Naive thymus-derived CD4-positive, alpha-beta T cell (primary cell): ENCODE data around the gene ZFAND3. TPM values are rescaled to one million over a fixed set of nuclear protein-coding genes. Genes with fewer than 3 reads are reported as not detected.
"Not testable (repeated sequence)": the region's sequence is repeated elsewhere in the genome, so short reads cannot be mapped to it uniquely, and the experiment has no call there.

Source experiments
- ATAC-seq: fragments of 150-1000 bp; cut with Tn5 transposase; 2 replicates; pipeline ENCODE4 v1.10.0; 2021; ENCODE audit warnings: mild to moderate bottlenecking, moderate library complexity
- CTCF ChIA-PET: fragments of 350-600 bp; sonication (Branson Sonifier 250); formaldehyde crosslinking; loops from one replicate; lab custom pipeline; 2021; ENCODE audit warnings: antibody characterized with exemption; lab: Charles Lee
- POLR2A ChIA-PET: fragments of 350-600 bp; sonication (Branson Sonifier 250); formaldehyde crosslinking; loops from one replicate; lab custom pipeline; 2021; ENCODE audit warnings: antibody characterized with exemption, inconsistent platforms; lab: Charles Lee
- DNase-seq, 9 donors: peaks; one replicate each; pipeline versions ENCODE4 v3.0.0 to v3.0.0-alpha.2; 2020 to 2022; ENCODE audit warnings: mixed read lengths in 1 of 9
- H3K27ac ChIP-seq: one replicate; pipeline ENCODE4 v1.7.0; 2013; ENCODE audit warnings: mild to moderate bottlenecking, low read depth, low read length, moderate library complexity
- H3K27me3 ChIP-seq, 2 donors: one replicate each; pipeline ENCODE4 v1.7.0; 2013; ENCODE audit warnings: low read length in 2 of 2, mild to moderate bottlenecking in 2 of 2, moderate library complexity in 2 of 2; ENCODE audit not compliant: control insufficient read depth in 2 of 2, insufficient read depth in 2 of 2
- H3K36me3 ChIP-seq, 3 experiments: 1 replicate in 2 of 3; 2 replicates in 1 of 3; pipeline ENCODE4 v1.7.0; 2013; ENCODE audit warnings: low read length in 3 of 3, mild to moderate bottlenecking in 3 of 3, moderate library complexity in 1 of 3; ENCODE audit not compliant: insufficient read depth in 3 of 3, control insufficient read depth in 2 of 3
- H3K4me1 ChIP-seq, 2 donors: one replicate each; pipeline ENCODE4 v1.7.0; 2013; ENCODE audit warnings: low read length in 2 of 2, mild to moderate bottlenecking in 2 of 2, moderate library complexity in 1 of 2; ENCODE audit not compliant: control insufficient read depth in 2 of 2, insufficient read depth in 2 of 2
- H3K4me3 ChIP-seq: 2 replicates; pipeline ENCODE4 v1.7.0; 2013; ENCODE audit warnings: mild to moderate bottlenecking, low read length
- H3K9me3 ChIP-seq, 3 experiments: 1 replicate in 2 of 3; 2 replicates in 1 of 3; pipeline ENCODE4 v1.7.0; 2013; ENCODE audit warnings: low read length in 3 of 3; ENCODE audit not compliant: control insufficient read depth in 2 of 3
- H3K27ac Mint-ChIP-seq, 9 donors: one replicate each; pipeline ENCODE4 v1.8.0; 2020 to 2022; ENCODE audit warnings: mixed read lengths in 9 of 9, mild to moderate bottlenecking in 8 of 9, moderate library complexity in 5 of 9, inconsistent platforms in 2 of 9
- H3K27me3 Mint-ChIP-seq, 5 donors: one replicate each; pipeline ENCODE4 v1.8.0; 2021 to 2022; ENCODE audit warnings: mixed read lengths in 5 of 5, mild to moderate bottlenecking in 1 of 5
- H3K36me3 Mint-ChIP-seq, 5 donors: one replicate each; pipeline ENCODE4 v1.8.0; 2020 to 2022; ENCODE audit warnings: mixed read lengths in 5 of 5, mild to moderate bottlenecking in 3 of 5, inconsistent platforms in 1 of 5
- H3K4me1 Mint-ChIP-seq, 7 donors: one replicate each; pipeline ENCODE4 v1.8.0; 2020 to 2022; ENCODE audit warnings: mixed read lengths in 7 of 7, mild to moderate bottlenecking in 3 of 7, inconsistent platforms in 1 of 7
- H3K4me3 Mint-ChIP-seq, 10 donors: one replicate each; pipeline ENCODE4 v1.8.0; 2020 to 2022; ENCODE audit warnings: mild to moderate bottlenecking in 10 of 10, mixed read lengths in 10 of 10, moderate library complexity in 6 of 10, inconsistent platforms in 2 of 10
- H3K9me3 Mint-ChIP-seq, 11 donors: one replicate each; pipeline ENCODE4 v1.8.0; 2020 to 2022; ENCODE audit warnings: mixed read lengths in 11 of 11, mild to moderate bottlenecking in 4 of 11, inconsistent platforms in 1 of 11, moderate library complexity in 1 of 11
- intact Hi-C, 2 donors: fragments of 100-400 bp; cut with micrococcal nuclease; formaldehyde crosslinking; loops; one replicate each; pipeline ENCODE4 v1.15.1; 2023
- polyA plus RNA-seq, 2 donors: library from polyadenylated mRNA; unstranded; fragments of 300-500 nt; fragmentation: Illumina TruSeq; gene quantifications; one replicate each; pipeline ENCODE4 v1.2.3, GENCODE V29; 2021
- total RNA-seq, 6 experiments: library from RNA in 5 of 6; stranded (reverse) in 5 of 6; gene quantifications; 1 replicate in 5 of 6; 2 replicates in 1 of 6; pipeline ENCODE4 v1.2.3 and lab custom pipeline; 2021 to 2026

The ZFAND3 gene
- total and polyA plus RNA-seq, 7 experiments from 2014 or later, result 3.5 to 55.0 (median 37.1) TPM

- H3K27me3 ChIP-seq, result no peaks in the 10 kb centered on the region
- H3K4me3 ChIP-seq, result no peak overlapping the region
- H3K27ac ChIP-seq, result no peak overlapping the region
- Mint-ChIP-seq H3K4me3 (no peak overlapping the region), H3K9me3 (no peaks in the 10 kb centered on the region), H3K27me3 (no peaks in the 10 kb centered on the region), H3K4me1 (peaks cover 11 to 77% (median 65%) of the 10 kb centered on the region in 7 donors), H3K36me3 (peaks cover 0 to 3% (median 0%) of the 10 kb centered on the region in 5 donors), H3K27ac (no peak overlapping the region)
- POLR2A ChIA-PET, result no interaction called here
- CTCF ChIA-PET, result no interaction called here
- intact Hi-C loops, result no loop called here
- no peaks in the 10 kb centered on the region for H3K36me3 ChIP-seq
- no peaks in the 10 kb centered on the region for H3K9me3 ChIP-seq
- DNase-seq (no peak), ATAC-seq (no peak)
- H3K4me1 ChIP-seq, result peaks cover 0 to 6% of the 10 kb centered on the region in 2 donors
Observed at GRCh38 chr6:37990762-37991525, 171.4 kb downstream of the ZFAND3 start.

GRCh38 chr6:37992749-37993148, 173.2 kb downstream of the ZFAND3 start:
- Histone ChIP-seq H3K27ac (no peak overlapping the region), H3K36me3 (no peaks in the 10 kb centered on the region), H3K4me3 (no peak overlapping the region), H3K9me3 (no peaks in the 10 kb centered on the region), H3K27me3 (no peaks in the 10 kb centered on the region), H3K4me1 (peaks cover 0 to 6% of the 10 kb centered on the region in 2 donors)
- ChIA-PET POLR2A (no interaction called here), CTCF (no interaction called here)
- Mint-ChIP-seq H3K4me1 (peaks cover 7 to 70% (median 55%) of the 10 kb centered on the region in 7 donors), H3K36me3 (peaks cover 0 to 6% (median 3%) of the 10 kb centered on the region in 5 donors), H3K4me3 (no peak overlapping the region), H3K9me3 (peaks cover 0 to 4% (median 2%) of the 10 kb centered on the region in 11 donors), H3K27me3 (no peaks in the 10 kb centered on the region), H3K27ac (peak overlapping the region in 1 of 9 donors; percentile 1)
- DNase-seq (no peak), ATAC-seq (no peak)
- intact Hi-C loops, result no loop called here

GRCh38 chr6:37993194-37993593, 173.7 kb downstream of the ZFAND3 start:
- H3K27ac Mint-ChIP-seq, H3K27me3 Mint-ChIP-seq, intact Hi-C loops, H3K9me3 Mint-ChIP-seq, H3K27ac ChIP-seq, H3K4me3 Mint-ChIP-seq, H3K36me3 Mint-ChIP-seq, DNase-seq, ATAC-seq, H3K9me3 ChIP-seq, POLR2A ChIA-PET, H3K27me3 ChIP-seq, H3K4me1 ChIP-seq, H3K4me3 ChIP-seq, H3K36me3 ChIP-seq, CTCF ChIA-PET: not testable (repeated sequence)
- peaks cover 5 to 69% (median 53%) of the 10 kb centered on the region in 7 donors for H3K4me1 Mint-ChIP-seq

- ChIA-PET POLR2A (no interaction called here), CTCF (interaction anchor here (0.7 kb wide), 1 partner anchor 500 kb away, joined by 3 read pairs; no protein-coding TSS in a partner anchor)
- Mint-ChIP-seq H3K36me3 (peaks cover 5 to 13% (median 7%) of the 10 kb centered on the region in 5 donors), H3K27ac (no peak overlapping the region), H3K27me3 (no peaks in the 10 kb centered on the region), H3K4me1 (peaks cover 4 to 69% (median 53%) of the 10 kb centered on the region in 7 donors), H3K9me3 (peaks cover 0 to 10% (median 2%) of the 10 kb centered on the region in 11 donors), H3K4me3 (no peak overlapping the region)
- peaks cover 0 to 6% of the 10 kb centered on the region in 2 donors for H3K4me1 ChIP-seq
- DNase-seq (no peak), ATAC-seq (no peak)
- intact Hi-C loops, result no loop called here
- no peaks in the 10 kb centered on the region for H3K27me3 ChIP-seq
- no peak overlapping the region for H3K27ac ChIP-seq
- no peak overlapping the region for H3K4me3 ChIP-seq
- no peaks in the 10 kb centered on the region for H3K36me3 ChIP-seq
- no peaks in the 10 kb centered on the region for H3K9me3 ChIP-seq
Observed at GRCh38 chr6:37993596-37993995, 174.1 kb downstream of the ZFAND3 start.

GRCh38 chr6:37994223-37994622, 174.7 kb downstream of the ZFAND3 start:
- H3K27ac ChIP-seq, result no peak overlapping the region
- CTCF ChIA-PET, result interaction anchor here (0.5 to 0.7 kb wide), 2 partner anchors 468 to 499 kb away, joined by 3 read pairs; no protein-coding TSS in a partner anchor
- Mint-ChIP-seq H3K9me3 (peaks cover 0 to 13% (median 2%) of the 10 kb centered on the region in 11 donors), H3K4me1 (peaks cover 4 to 65% (median 51%) of the 10 kb centered on the region in 7 donors), H3K27me3 (no peaks in the 10 kb centered on the region), H3K27ac (no peak overlapping the region), H3K4me3 (no peak overlapping the region), H3K36me3 (peaks cover 5 to 13% (median 10%) of the 10 kb centered on the region in 5 donors)
- no peak for DNase-seq
- H3K9me3 ChIP-seq, result no peaks in the 10 kb centered on the region
- H3K36me3 ChIP-seq, result no peaks in the 10 kb centered on the region
- intact Hi-C loops, result no loop called here
- H3K27me3 ChIP-seq, result no peaks in the 10 kb centered on the region
- no peak for ATAC-seq
- POLR2A ChIA-PET, result no interaction called here
- peaks cover 0 to 6% of the 10 kb centered on the region in 2 donors for H3K4me1 ChIP-seq
- H3K4me3 ChIP-seq, result no peak overlapping the region

GRCh38 chr6:37998366-37998765, 178.8 kb downstream of the ZFAND3 start:
- H3K27me3 ChIP-seq, result no peaks in the 10 kb centered on the region
- Mint-ChIP-seq H3K4me1 (peaks cover 0 to 58% (median 37%) of the 10 kb centered on the region in 7 donors), H3K27me3 (no peaks in the 10 kb centered on the region), H3K27ac (no peak overlapping the region), H3K9me3 (peaks cover 0 to 24% (median 3%) of the 10 kb centered on the region in 11 donors), H3K4me3 (no peak overlapping the region), H3K36me3 (peaks cover 8 to 26% (median 16%) of the 10 kb centered on the region in 5 donors)
- H3K9me3 ChIP-seq, result no peaks in the 10 kb centered on the region
- ChIA-PET POLR2A (no interaction called here), CTCF (no interaction called here)
- H3K27ac ChIP-seq, result no peak overlapping the region
- H3K4me1 ChIP-seq, result no peaks in the 10 kb centered on the region
- no peak overlapping the region for H3K4me3 ChIP-seq
- ATAC-seq, result no peak
- intact Hi-C loops, result no loop called here
- DNase-seq, result no peak
- H3K36me3 ChIP-seq, result no peaks in the 10 kb centered on the region
